Ishikawa (cell line): Measurements from ENCODE around the gene WFIKKN1.

ENCODE experiments used
- CEBPB ChIP-seq: IDR thresholded peaks from 2 replicates; pipeline ENCODE4 v1.6.1; 2012
- CREB1 ChIP-seq: IDR thresholded peaks from 2 replicates; pipeline ENCODE4 v1.6.1; 2012; ENCODE audit warnings: low read depth
- EP300 ChIP-seq: IDR thresholded peaks from 2 replicates; pipeline ENCODE4 v1.6.1; 2012; ENCODE audit warnings: borderline replicate concordance
- FOXM1 ChIP-seq: IDR thresholded peaks from 2 replicates; pipeline ENCODE4 v1.6.1; 2012; ENCODE audit warnings: low read depth, borderline replicate concordance
- MAX ChIP-seq: IDR thresholded peaks from 2 replicates; pipeline ENCODE4 v1.6.1; 2012
- RAD21 ChIP-seq: IDR thresholded peaks from 2 replicates; pipeline ENCODE4 v1.6.1; 2012; ENCODE audit warnings: low read depth
- REST ChIP-seq: IDR thresholded peaks from 2 replicates; pipeline ENCODE4 v1.6.1; 2012; ENCODE audit warnings: low read depth, mild to moderate bottlenecking
- TAF1 ChIP-seq: IDR thresholded peaks from 2 replicates; pipeline ENCODE4 v1.6.1; 2012; ENCODE audit warnings: low read depth, mild to moderate bottlenecking
- YY1 ChIP-seq: IDR thresholded peaks from 2 replicates; pipeline ENCODE4 v1.6.1; 2012; ENCODE audit warnings: low read depth

DNA sequence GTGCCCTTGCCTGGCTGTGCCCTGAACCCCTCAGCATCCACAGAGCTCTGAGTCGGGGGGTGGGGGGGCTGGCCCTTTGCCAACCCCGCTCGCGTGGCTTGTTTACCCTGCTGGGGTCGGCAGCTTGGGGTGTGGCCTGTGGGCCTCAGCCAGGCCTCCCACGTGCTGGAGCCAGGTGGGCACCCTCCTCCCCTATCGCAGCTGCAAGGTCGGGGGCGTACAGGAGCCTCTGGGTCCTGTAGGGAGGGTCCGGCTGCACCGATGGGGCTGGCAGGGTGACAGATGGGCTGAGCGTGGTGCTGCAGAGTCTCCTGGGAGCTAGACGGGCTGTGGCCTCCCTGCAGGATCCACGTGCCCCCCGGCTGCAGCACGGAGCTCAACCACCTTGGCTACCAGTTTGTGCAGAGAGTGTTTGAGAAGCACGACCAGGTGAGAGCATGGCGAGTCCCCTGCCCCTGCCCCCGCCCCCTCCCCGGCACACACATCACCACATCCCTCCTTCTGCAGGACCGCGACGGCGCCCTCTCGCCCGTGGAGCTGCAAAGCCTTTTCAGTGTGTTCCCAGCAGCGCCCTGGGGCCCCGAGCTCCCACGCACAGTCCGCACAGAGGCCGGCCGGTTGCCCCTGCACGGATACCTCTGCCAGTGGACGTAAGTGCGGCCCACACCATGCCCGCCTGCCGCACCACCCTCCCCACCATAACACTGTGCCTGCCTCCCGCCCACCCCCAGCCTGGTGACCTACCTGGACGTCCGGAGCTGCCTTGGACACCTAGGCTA is 40.8 kb downstream of the WFIKKN1 start:
- TF ChIP-seq YY1 (no peak), CEBPB (no peak), REST (no peak), RAD21 (no peak), EP300 (no peak), MAX (no peak), CREB1 (no peak), TAF1 (no peak), FOXM1 (no peak)
